GM03348 (cell line): ENCODE measurements around the gene ATAT1.
A peak's percentile ranks its signal among the peaks of the same experiment; 100 is the strongest.
"Not testable (repeated sequence)": the region's sequence is repeated elsewhere in the genome, so short reads cannot be mapped to it uniquely, and the experiment has no call there.

Experiments used
- DNase-seq: peaks from one replicate; pipeline ENCODE4 v3.0.0; 2012; ENCODE audit warnings: low spot score

Gene ATAT1

GRCh38 chr6:30651143-30651542, 24.5 kb downstream of the ATAT1 start:
- DNase-seq: no peak

GRCh38 chr6:30654798-30655742, 28.4 kb downstream of the ATAT1 start:
- no peak for DNase-seq

GRCh38 chr6:30655743-30656094, 29.0 kb downstream of the ATAT1 start:
- no peak for DNase-seq

- DNase-seq: no peak
Measured at GRCh38 chr6:30656513-30656912, 29.8 kb downstream of the ATAT1 start.

- no peak for DNase-seq
Measured at GRCh38 chr6:30657454-30657853, 30.8 kb downstream of the ATAT1 start.

- DNase-seq: not testable (repeated sequence)
Measured at GRCh38 chr6:30657922-30658321, 31.2 kb downstream of the ATAT1 start.

- DNase-seq: no peak
Measured at GRCh38 chr6:30664994-30665767, 38.5 kb downstream of the ATAT1 start.

- DNase-seq: not testable (repeated sequence)
Measured at GRCh38 chr6:30666300-30666699, 39.6 kb downstream of the ATAT1 start.

GRCh38 chr6:30670760-30671527, 44.3 kb downstream of the ATAT1 start:
- DNase-seq: peak; percentile 17

- DNase-seq: peak; percentile 93
Measured at GRCh38 chr6:30672445-30673253, 46.0 kb downstream of the ATAT1 start, which contains the start of gene DHX16. DHX16 (minus strand) TSS chr6:30673006; CDS start chr6:30672841, 165 bp downstream.

- DNase-seq: no peak
Measured at GRCh38 chr6:30676660-30677285, 50.1 kb downstream of the ATAT1 start.

GRCh38 chr6:30678964-30679726, 52.5 kb downstream of the ATAT1 start:
- peak; percentile 87 for DNase-seq

GRCh38 chr6:30679765-30680535, 53.3 kb downstream of the ATAT1 start:
- no peak for DNase-seq

- no peak for DNase-seq
Measured at GRCh38 chr6:30681766-30682142, 55.1 kb downstream of the ATAT1 start.

- DNase-seq: peak; percentile 91
Measured at GRCh38 chr6:30682143-30683117, 55.8 kb downstream of the ATAT1 start.

GRCh38 chr6:30683183-30683979, 56.7 kb downstream of the ATAT1 start:
- no peak for DNase-seq

GRCh38 chr6:30683980-30684338, 57.3 kb downstream of the ATAT1 start:
- DNase-seq: no peak
